Ovary (tissue), 3 donors: ENCODE results near the gene EMP2.

Source experiments
- CTCF ChIP-seq, 3 donors: fragments of 450-650 bp in 2 of 3; fragments of 200-600 bp in 1 of 3; IDR thresholded peaks; one replicate each; pipeline versions ENCODE4 v1.5.1 to v1.8.0; 2016 to 2022; ENCODE audit warnings: antibody characterized with exemption in 3 of 3, mild to moderate bottlenecking in 1 of 3
- POLR2A ChIP-seq: fragments of 450-650 bp; IDR thresholded peaks from one replicate; pipeline ENCODE4 v1.6.1; 2017; ENCODE audit warnings: antibody characterized with exemption, mild to moderate bottlenecking, moderate library complexity
- donor health status: DM: no; HTN: no; CAD: no.

GRCh38 chr16:10485159-10485558 lies 95.2 kb downstream of the EMP2 start:
- no peak for TF ChIP-seq CTCF (IDR thresholded peaks at IDR 0.05)
- no peak for TF ChIP-seq POLR2A
